Anterior cingulate cortex (tissue), 58 donors: ENCODE results near the gene SHISA7.

Experiments used
- DNase-seq, 58 donors: peaks; one replicate each; lab custom pipeline; 2025; lab: John Stamatoyannopoulos, UW

SHISA7 gene

DNA sequence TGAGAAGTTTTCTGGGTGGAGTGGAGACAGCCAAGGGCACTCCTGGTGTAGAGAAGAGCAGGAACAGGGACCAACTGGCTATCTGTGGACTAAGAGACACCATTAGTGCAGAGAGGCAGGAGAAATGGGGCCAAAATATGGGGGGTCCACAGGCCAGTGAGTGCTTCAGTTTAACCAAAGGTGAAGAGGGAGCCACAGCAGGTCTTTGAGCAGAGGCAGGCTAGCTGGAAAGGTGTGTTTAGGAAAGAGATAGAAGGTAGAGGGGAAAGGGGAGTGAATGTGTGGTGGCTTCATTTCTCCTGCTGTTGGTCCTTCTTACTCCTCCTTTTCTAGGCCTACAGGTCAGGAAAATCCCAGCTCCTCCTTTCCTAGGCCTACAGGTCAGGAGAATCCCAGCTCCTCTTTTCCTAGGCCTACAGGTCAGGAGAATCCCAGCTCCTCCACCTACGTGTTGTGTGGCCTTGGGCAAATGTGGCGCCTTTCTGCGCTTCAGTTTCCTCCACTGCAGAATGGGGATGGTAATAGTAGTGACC, 60.5 kb downstream of the SHISA7 start:
- no peak for DNase-seq

GRCh38 chr19:55382013-55382412, 61.1 kb downstream of the SHISA7 start:
- DNase-seq = no peak

- DNase-seq = no peak
These were observed 63.9 kb downstream of the SHISA7 start for GRCh38 chr19:55379174-55379573.
